PFSK-1 (cell line): ENCODE data around the gene GTF3C4.

Experiments used
- SIN3A ChIP-seq: IDR thresholded peaks from 2 replicates; pipeline ENCODE4 v1.6.1; 2012; ENCODE audit warnings: mild to moderate bottlenecking, low read length, moderate library complexity, borderline replicate concordance; ENCODE audit not compliant: insufficient read depth
- TAF1 ChIP-seq: IDR thresholded peaks from 2 replicates; pipeline ENCODE4 v1.6.1; 2012; ENCODE audit warnings: low read length, control low read depth, borderline replicate concordance; ENCODE audit not compliant: insufficient read depth

- TF ChIP-seq SIN3A (no peak), TAF1 (no peak)
These were observed 19.0 kb upstream of the GTF3C4 start for GRCh38 chr9:132651259-132651658.
